ENCODE measurements around the gene GAB3. TPM values are rescaled to one million over a fixed set of nuclear protein-coding genes. Genes with fewer than 3 reads are reported as not detected.
A peak's percentile ranks its signal among the peaks of the same experiment; 100 is the strongest.

The GAB3 gene
- polyA plus RNA-seq, 2 of the 4 experiments (the other 2 are of a cell fraction): 0.13 to 0.39 TPM

GRCh38 chrX:154734061-154734781, 16.7 kb downstream of the GAB3 start:
- TF ChIP-seq FOSL2 (IDR thresholded peaks at IDR 0.05): no peak
- peak; percentile 28; the same call in 1 of the 2 replicates for TF ChIP-seq FOSL2 (CRISPR knock-in tag; IDR thresholded peaks at IDR 0.05)
- no peak for TF ChIP-seq REST (IDR thresholded peaks at IDR 0.05)
- ATAC-seq: peak; percentile 55 to 57; a peak in 4 of 6 replicates
- DNase-seq (ENCODE audit: low read depth in 1 of 2, low spot score in 1 of 2): peak in 1 of 2 experiments; percentile 19
- Histone ChIP-seq H3K27ac (peak overlapping the region; percentile 63 to 80), H3K4me1 (peaks cover 64% of the 10 kb centered on the region), H3K4me2 (peak overlapping the region; percentile 41), H3K4me3 (no peak overlapping the region), H3K9me3 (no peaks in the 10 kb centered on the region)
- ChIA-PET CTCF (interaction anchor here (2.8 kb wide), 1 partner anchor 15 kb away, joined by 14 read pairs; no protein-coding TSS in a partner anchor), POLR2A (interaction anchor here (0.5 kb wide), 1 partner anchor 22 kb away, joined by 3 read pairs; no protein-coding TSS in a partner anchor)
- FAIRE-seq: no peak
- 57% methylated on average over 7 of the region's 8 CpGs for WGBS (ENCODE audit: missing lambda C conversion rate)

GRCh38 chrX:154733066-154733425, 17.8 kb downstream of the GAB3 start:
- Histone ChIP-seq H3K27ac (peak overlapping the region; percentile 61 to 63; a peak in 5 of 6 replicates), H3K4me2 (peak overlapping the region; percentile 41), H3K4me1 (peaks cover 60% of the 10 kb centered on the region), H3K9me3 (no peaks in the 10 kb centered on the region), H3K4me3 (no peak overlapping the region)
- peak; percentile 25 to 59; a peak in 3 of 6 replicates for ATAC-seq
- WGBS (ENCODE audit: missing lambda C conversion rate): 44% methylated on average over 2 of the region's 2 CpGs
- ChIA-PET CTCF (no interaction called here), POLR2A (no interaction called here)
- no peak for FAIRE-seq
- TF ChIP-seq HOXB5 (CRISPR knock-in tag; IDR thresholded peaks at IDR 0.05): no peak
- no peak for TF ChIP-seq EHF (CRISPR knock-in tag; IDR thresholded peaks at IDR 0.05)
- no peak for TF ChIP-seq FOSL2 (IDR thresholded peaks at IDR 0.05)
- peak; percentile 45 for TF ChIP-seq FOSL2 (CRISPR knock-in tag; IDR thresholded peaks at IDR 0.05)
- TF ChIP-seq EP300 (IDR thresholded peaks at IDR 0.05): no peak
- DNase-seq (ENCODE audit: low read depth in 1 of 2, low spot score in 1 of 2): peak in 1 of 2 experiments; percentile 26

GRCh38 chrX:154732421-154733065, 18.3 kb downstream of the GAB3 start:
- no peaks in the 10 kb centered on the region for H3K9me3 ChIP-seq
- 20% methylated on average over 5 of the region's 5 CpGs for WGBS (ENCODE audit: missing lambda C conversion rate)
- peak in 1 of 2 experiments; percentile 33 for DNase-seq (ENCODE audit: low read depth in 1 of 2, low spot score in 1 of 2)
- CTCF ChIA-PET: interaction anchor here (0.8 to 1.3 kb wide), 4 partner anchors 8 to 16 kb away, joined by 3 to 12 read pairs (median 3); no protein-coding TSS in a partner anchor
- FAIRE-seq: no peak
- no peak overlapping the region for H3K4me3 ChIP-seq
- TF ChIP-seq HOXB13 (CRISPR knock-in tag; IDR thresholded peaks at IDR 0.05; ENCODE audit: low read depth) (no peak), REST (IDR thresholded peaks at IDR 0.05) (no peak), KDM1A (IDR thresholded peaks at IDR 0.05; ENCODE audit: low read depth) (no peak), HOXB5 (CRISPR knock-in tag; IDR thresholded peaks at IDR 0.05) (no peak), ESRRA (IDR thresholded peaks at IDR 0.05; ENCODE audit: borderline replicate concordance, low read length) (no peak), ZSCAN20 (CRISPR knock-in tag; IDR thresholded peaks at IDR 0.05) (no peak), FOSB (CRISPR knock-in tag; IDR thresholded peaks at IDR 0.05) (no peak), RFX5 (IDR thresholded peaks at IDR 0.05) (no peak), KDM5A (IDR thresholded peaks at IDR 0.05) (no peak), JUNB (IDR thresholded peaks at IDR 0.05) (no peak), NFE2L2 (conservative IDR thresholded peaks at IDR 0.05; ENCODE audit: low read length) (no peak), CBX2 (IDR thresholded peaks at IDR 0.05; ENCODE audit: borderline replicate concordance, low read depth) (no peak), TP53 (CRISPR knock-in tag; IDR thresholded peaks at IDR 0.05) (no peak), GATA3 (IDR thresholded peaks at IDR 0.05; ENCODE audit: borderline replicate concordance) (no peak), RNF2 (IDR thresholded peaks at IDR 0.05; ENCODE audit: borderline replicate concordance, low read depth) (no peak), PHF8 (IDR thresholded peaks at IDR 0.05; ENCODE audit: borderline replicate concordance, low read depth) (no peak), MYC (IDR thresholded peaks at IDR 0.05; ENCODE audit: borderline replicate concordance, low read length) (no peak), EHMT2 (IDR thresholded peaks at IDR 0.05; ENCODE audit: low read depth) (no peak), FOXS1 (CRISPR knock-in tag; IDR thresholded peaks at IDR 0.05) (no peak), SMC3 (IDR thresholded peaks at IDR 0.05) (no peak)
- H3K27ac ChIP-seq: peak overlapping the region; percentile 18 to 61; a peak in 5 of 6 replicates
- peak; percentile 28 to 81; a peak in 4 of 6 replicates for ATAC-seq
- POLR2A ChIA-PET: no interaction called here
- peak overlapping the region; percentile 41 for H3K4me2 ChIP-seq
- H3K4me1 ChIP-seq: peaks cover 62% of the 10 kb centered on the region

Data from A549 (cell line).